Stimulated activated naive B cell treated with anti-CD40 and anti-IgM and Interleukin-4, amounts not matched to agents 10 μg/mL and 1 μg/mL and 100 μg/mL, for 72 hours (primary cell): ENCODE data around the gene ASXL1.

Experiments
- ATAC-seq, 2 donors: fragments of 150-1000 bp; cut with Tn5 transposase; replicated peaks; 2 replicates each; pipeline ENCODE4 v1.10.0; 2021; ENCODE audit warnings: moderate library complexity in 1 of 2
- DNase-seq: peaks from one replicate; pipeline ENCODE4 v3.0.0; 2021
- H3K27ac Mint-ChIP-seq: one replicate; pipeline ENCODE4 v1.8.0; 2022; ENCODE audit warnings: mild to moderate bottlenecking, mixed read lengths
- H3K27me3 Mint-ChIP-seq, 2 donors: one replicate each; pipeline ENCODE4 v1.8.0; 2022; ENCODE audit warnings: mixed read lengths in 2 of 2
- H3K36me3 Mint-ChIP-seq, 2 donors: one replicate each; pipeline ENCODE4 v1.8.0; 2022; ENCODE audit warnings: mixed read lengths in 2 of 2, mild to moderate bottlenecking in 1 of 2
- H3K4me1 Mint-ChIP-seq, 2 donors: one replicate each; pipeline ENCODE4 v1.8.0; 2022; ENCODE audit warnings: mixed read lengths in 2 of 2, mild to moderate bottlenecking in 1 of 2
- H3K4me3 Mint-ChIP-seq, 2 donors: one replicate each; pipeline ENCODE4 v1.8.0; 2022; ENCODE audit warnings: mild to moderate bottlenecking in 2 of 2, mixed read lengths in 2 of 2, moderate library complexity in 1 of 2
- H3K9me3 Mint-ChIP-seq, 2 donors: one replicate each; pipeline ENCODE4 v1.8.0; 2022; ENCODE audit warnings: mixed read lengths in 2 of 2, mild to moderate bottlenecking in 1 of 2

The ASXL1 gene

DNA sequence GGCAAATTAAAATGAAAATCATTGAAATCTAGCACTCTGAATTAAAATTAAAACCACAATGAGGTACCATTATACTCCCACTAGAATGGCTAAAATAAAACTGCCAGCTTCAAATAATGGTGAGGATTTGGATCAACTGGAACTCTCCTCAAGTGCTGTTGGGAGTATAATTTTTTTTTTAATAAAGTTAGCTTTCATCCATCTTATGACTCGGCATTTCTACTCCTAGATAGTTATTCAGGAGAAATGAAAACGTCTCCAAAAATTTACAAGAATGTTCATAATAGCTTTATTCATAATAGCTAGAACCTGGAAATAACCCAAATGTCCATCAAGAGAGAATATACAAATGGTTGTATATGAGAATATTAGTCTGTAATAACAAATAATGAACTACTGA is 63.2 kb downstream of the ASXL1 start:
- no peak overlapping the region for H3K27ac Mint-ChIP-seq
- H3K4me3 Mint-ChIP-seq = no peak overlapping the region
- DNase-seq (no peak), ATAC-seq (no peak)
- peaks cover 5 to 7% of the 10 kb centered on the region in 2 donors for H3K4me1 Mint-ChIP-seq
- peaks cover 17 to 29% of the 10 kb centered on the region in 2 donors for H3K36me3 Mint-ChIP-seq
- H3K27me3 Mint-ChIP-seq = no peaks in the 10 kb centered on the region
- no peaks in the 10 kb centered on the region for H3K9me3 Mint-ChIP-seq

DNA sequence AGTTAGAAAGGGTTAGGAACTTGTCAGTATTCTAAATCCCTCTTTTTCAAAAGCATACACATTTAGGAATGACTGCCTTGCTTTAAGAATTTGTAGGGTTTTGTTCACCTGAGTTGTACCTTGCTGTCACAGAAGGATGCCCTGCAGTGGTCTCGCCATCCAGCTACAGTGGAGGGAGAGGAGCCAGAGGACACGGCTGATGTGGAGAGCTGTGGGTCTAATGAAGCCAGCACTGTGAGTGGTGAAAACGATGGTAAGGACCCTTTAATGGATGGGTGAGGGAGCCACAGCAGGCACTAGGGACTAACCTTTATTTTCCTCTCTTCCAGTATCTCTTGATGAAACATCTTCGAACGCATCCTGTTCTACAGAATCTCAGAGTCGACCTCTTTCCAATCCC is 69.9 kb downstream of the ASXL1 start:
- peaks cover 0 to 5% of the 10 kb centered on the region in 2 donors for H3K4me1 Mint-ChIP-seq
- peaks cover 35 to 64% of the 10 kb centered on the region in 2 donors for H3K36me3 Mint-ChIP-seq

DNA sequence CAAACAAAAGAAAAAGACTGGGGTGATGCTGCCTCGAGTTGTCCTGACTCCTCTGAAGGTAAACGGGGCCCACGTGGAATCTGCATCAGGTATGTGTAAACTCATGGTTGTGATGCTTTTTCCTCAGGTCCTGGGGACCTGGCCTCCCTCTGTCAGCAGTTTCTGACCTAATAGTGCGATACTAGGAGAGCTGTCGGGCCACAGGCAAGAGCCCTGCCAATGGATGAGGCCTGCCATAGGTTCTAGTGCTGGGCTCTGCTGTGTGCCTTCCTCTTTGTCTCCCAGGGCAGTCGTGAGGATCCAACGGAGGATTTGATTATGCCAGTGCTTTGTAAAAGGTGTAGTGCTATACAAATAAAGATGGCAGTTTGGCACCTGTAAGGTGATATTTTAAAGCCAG is 71.2 kb downstream of the ASXL1 start:
- no peak for DNase-seq
- no peaks in the 10 kb centered on the region for H3K9me3 Mint-ChIP-seq
- no peaks in the 10 kb centered on the region for H3K27me3 Mint-ChIP-seq
- peaks cover 0 to 5% of the 10 kb centered on the region in 2 donors for H3K4me1 Mint-ChIP-seq
- H3K4me3 Mint-ChIP-seq = no peak overlapping the region
- peaks cover 43 to 75% of the 10 kb centered on the region in 2 donors for H3K36me3 Mint-ChIP-seq
- H3K27ac Mint-ChIP-seq = peak overlapping the region; percentile 80
- ATAC-seq = no peak

More for the DNA sequence above, 69.9 kb downstream of the ASXL1 start:
- H3K9me3 Mint-ChIP-seq = no peaks in the 10 kb centered on the region
- H3K4me3 Mint-ChIP-seq = no peak overlapping the region
- no peaks in the 10 kb centered on the region for H3K27me3 Mint-ChIP-seq
- ATAC-seq (no peak), DNase-seq (no peak)
- H3K27ac Mint-ChIP-seq = no peak overlapping the region

DNA sequence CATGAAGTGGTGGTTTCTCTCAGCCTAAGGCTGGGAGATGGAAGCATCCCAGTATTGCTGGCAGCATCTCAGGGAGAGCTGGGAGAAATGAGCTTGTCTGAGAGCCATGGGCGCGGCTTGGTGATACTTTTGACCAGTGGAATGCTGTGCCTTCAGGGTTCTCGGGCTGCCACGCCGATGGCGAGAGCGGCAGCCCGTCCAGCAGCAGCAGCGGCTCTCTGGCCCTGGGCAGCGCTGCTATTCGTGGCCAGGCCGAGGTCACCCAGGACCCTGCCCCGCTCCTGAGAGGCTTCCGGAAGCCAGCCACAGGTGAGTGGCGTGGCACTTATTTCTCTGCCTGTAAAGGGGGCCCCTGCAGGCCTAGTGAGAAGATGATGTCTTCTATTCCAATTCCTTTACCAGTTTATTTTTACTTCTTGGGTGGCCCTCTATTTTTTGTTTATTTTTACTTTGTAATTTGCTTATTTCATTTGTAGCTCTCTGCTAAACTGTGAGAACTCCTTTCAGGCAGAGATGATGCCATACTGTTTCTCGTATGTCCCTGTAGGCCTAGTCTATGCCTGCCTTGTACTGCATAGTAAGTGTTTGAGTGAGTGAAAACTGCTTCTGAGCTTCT is 71.7 kb downstream of the ASXL1 start:
- Mint-ChIP-seq H3K36me3 (peaks cover 46 to 74% of the 10 kb centered on the region in 2 donors), H3K4me1 (peaks cover 0 to 5% of the 10 kb centered on the region in 2 donors), H3K9me3 (no peaks in the 10 kb centered on the region), H3K4me3 (no peak overlapping the region), H3K27me3 (no peaks in the 10 kb centered on the region), H3K27ac (peak overlapping the region; percentile 80)
- DNase-seq (no peak), ATAC-seq (no peak)

DNA sequence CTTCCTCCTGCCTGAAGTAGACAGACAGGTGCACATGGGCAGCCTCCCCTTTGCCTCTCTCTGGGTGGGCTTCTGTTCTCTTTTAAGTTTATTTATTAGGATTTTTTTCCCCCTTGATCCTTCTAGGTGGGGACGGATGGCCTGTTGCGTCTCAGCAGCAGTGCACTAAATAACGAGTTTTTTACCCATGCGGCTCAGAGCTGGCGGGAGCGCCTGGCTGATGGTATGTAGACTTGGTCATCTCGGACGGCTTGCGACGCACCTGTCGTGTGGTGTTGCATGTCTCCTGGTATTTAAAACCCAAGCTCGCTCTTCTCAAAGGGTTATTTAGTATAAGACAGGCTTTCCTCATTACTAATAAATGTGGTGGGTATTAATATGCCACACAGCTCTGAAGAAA is 73.3 kb downstream of the ASXL1 start:
- Mint-ChIP-seq H3K27me3 (no peaks in the 10 kb centered on the region), H3K4me3 (no peak overlapping the region), H3K4me1 (peaks cover 0 to 3% of the 10 kb centered on the region in 2 donors), H3K9me3 (no peaks in the 10 kb centered on the region), H3K27ac (peak overlapping the region; percentile 3), H3K36me3 (peaks cover 44 to 72% of the 10 kb centered on the region in 2 donors)
- ATAC-seq (no peak), DNase-seq (no peak)

DNA sequence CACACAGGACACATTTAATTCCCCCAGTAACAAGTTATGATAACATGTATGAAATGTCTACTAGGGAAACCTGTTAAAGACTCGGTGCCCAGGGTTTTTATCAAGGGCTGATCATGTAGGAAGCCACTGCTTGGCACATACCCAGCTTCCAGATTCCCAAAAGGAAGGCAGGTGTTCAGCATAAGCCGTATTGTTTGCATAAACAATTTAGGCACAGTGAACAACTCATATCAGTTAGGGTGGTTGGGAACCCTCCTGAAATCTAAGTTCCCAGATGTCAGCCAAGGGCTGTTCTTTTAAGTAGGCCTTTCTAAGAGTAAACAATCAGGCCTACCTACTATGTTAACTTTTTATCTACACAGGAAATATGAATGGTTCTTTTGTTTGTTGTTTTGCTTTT is 74.1 kb downstream of the ASXL1 start:
- no peak overlapping the region for H3K27ac Mint-ChIP-seq
- peaks cover 46 to 72% of the 10 kb centered on the region in 2 donors for H3K36me3 Mint-ChIP-seq
- H3K4me3 Mint-ChIP-seq = no peak overlapping the region

DNA sequence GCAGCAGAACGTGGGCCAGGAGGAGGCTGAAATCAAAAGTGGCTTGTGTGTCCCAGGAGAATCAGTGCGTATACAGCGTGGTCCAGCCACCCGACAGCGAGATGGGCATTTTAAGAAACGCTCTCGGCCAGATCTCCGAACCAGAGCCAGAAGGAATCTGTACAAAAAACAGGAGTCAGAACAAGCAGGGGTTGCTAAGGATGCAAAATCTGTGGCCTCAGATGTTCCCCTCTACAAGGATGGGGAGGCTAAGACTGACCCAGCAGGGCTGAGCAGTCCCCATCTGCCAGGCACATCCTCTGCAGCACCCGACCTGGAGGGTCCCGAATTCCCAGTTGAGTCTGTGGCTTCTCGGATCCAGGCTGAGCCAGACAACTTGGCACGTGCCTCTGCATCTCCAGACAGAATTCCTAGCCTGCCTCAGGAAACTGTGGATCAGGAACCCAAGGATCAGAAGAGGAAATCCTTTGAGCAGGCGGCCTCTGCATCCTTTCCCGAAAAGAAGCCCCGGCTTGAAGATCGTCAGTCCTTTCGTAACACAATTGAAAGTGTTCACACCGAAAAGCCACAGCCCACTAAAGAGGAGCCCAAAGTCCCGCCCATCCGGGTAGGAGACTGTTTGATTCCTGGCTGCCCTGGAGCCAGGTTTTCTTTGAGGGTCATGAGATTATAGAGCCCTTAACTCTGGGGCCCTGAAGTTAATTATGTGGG is 75.3 kb downstream of the ASXL1 start:
- ATAC-seq (no peak), DNase-seq (no peak)
- no peaks in the 10 kb centered on the region for H3K27me3 Mint-ChIP-seq
- no peak overlapping the region for H3K27ac Mint-ChIP-seq
- no peak overlapping the region for H3K4me3 Mint-ChIP-seq
- H3K9me3 Mint-ChIP-seq = no peaks in the 10 kb centered on the region
- H3K36me3 Mint-ChIP-seq = peaks cover 46 to 69% of the 10 kb centered on the region in 2 donors
- H3K4me1 Mint-ChIP-seq = peaks cover 4 to 14% of the 10 kb centered on the region in 2 donors

More for the DNA sequence above, 74.1 kb downstream of the ASXL1 start:
- Mint-ChIP-seq H3K27me3 (no peaks in the 10 kb centered on the region), H3K4me1 (peaks cover under 1 to 5% of the 10 kb centered on the region in 2 donors), H3K9me3 (no peaks in the 10 kb centered on the region)
- ATAC-seq (no peak), DNase-seq (no peak)

DNA sequence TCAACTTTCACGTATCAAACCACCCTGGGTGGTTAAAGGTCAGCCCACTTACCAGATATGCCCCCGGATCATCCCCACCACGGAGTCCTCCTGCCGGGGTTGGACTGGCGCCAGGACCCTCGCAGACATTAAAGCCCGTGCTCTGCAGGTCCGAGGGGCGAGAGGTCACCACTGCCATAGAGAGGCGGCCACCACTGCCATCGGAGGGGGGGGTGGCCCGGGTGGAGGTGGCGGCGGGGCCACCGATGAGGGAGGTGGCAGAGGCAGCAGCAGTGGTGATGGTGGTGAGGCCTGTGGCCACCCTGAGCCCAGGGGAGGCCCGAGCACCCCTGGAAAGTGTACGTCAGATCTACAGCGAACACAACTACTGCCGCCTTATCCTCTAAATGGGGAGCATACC is 76.3 kb downstream of the ASXL1 start:
- DNase-seq = no peak
- Mint-ChIP-seq H3K9me3 (no peaks in the 10 kb centered on the region), H3K27ac (no peak overlapping the region), H3K27me3 (no peaks in the 10 kb centered on the region), H3K36me3 (peaks cover 49 to 69% of the 10 kb centered on the region in 2 donors), H3K4me3 (no peak overlapping the region), H3K4me1 (peaks cover 13 to 23% of the 10 kb centered on the region in 2 donors)
- no peak for ATAC-seq

DNA sequence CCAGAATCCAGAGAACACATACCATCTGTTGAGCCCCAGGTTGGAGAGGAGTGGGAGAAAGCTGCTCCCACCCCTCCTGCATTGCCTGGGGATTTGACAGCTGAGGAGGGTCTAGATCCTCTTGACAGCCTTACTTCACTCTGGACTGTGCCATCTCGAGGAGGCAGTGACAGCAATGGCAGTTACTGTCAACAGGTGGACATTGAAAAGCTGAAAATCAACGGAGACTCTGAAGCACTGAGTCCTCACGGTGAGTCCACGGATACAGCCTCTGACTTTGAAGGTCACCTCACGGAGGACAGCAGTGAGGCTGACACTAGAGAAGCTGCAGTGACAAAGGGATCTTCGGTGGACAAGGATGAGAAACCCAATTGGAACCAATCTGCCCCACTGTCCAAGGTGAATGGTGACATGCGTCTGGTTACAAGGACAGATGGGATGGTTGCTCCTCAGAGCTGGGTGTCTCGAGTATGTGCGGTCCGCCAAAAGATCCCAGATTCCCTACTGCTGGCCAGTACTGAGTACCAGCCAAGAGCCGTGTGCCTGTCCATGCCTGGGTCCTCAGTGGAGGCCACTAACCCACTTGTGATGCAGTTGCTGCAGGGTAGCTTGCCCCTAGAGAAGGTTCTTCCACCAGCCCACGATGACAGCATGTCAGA is 77.4 kb downstream of the ASXL1 start:
- Mint-ChIP-seq H3K27me3 (no peaks in the 10 kb centered on the region), H3K4me3 (no peak overlapping the region), H3K9me3 (no peaks in the 10 kb centered on the region), H3K27ac (no peak overlapping the region), H3K4me1 (peaks cover 20 to 35% of the 10 kb centered on the region in 2 donors), H3K36me3 (peaks cover 49 to 71% of the 10 kb centered on the region in 2 donors)
- DNase-seq = no peak
- no peak for ATAC-seq

DNA sequence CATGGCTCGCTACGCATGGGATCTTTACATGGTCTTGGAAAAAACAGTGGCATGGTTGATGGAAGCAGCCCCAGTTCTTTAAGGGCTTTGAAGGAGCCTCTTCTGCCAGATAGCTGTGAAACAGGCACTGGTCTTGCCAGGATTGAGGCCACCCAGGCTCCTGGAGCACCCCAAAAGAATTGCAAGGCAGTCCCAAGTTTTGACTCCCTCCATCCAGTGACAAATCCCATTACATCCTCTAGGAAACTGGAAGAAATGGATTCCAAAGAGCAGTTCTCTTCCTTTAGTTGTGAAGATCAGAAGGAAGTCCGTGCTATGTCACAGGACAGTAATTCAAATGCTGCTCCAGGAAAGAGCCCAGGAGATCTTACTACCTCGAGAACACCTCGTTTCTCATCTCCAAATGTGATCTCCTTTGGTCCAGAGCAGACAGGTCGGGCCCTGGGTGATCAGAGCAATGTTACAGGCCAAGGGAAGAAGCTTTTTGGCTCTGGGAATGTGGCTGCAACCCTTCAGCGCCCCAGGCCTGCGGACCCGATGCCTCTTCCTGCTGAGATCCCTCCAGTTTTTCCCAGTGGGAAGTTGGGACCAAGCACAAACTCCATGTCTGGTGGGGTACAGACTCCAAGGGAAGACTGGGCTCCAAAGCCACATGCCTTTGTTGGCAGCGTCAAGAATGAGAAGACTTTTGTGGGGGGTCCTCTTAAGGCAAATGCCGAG is 78.2 kb downstream of the ASXL1 start:
- Mint-ChIP-seq H3K27ac (peak overlapping the region; percentile 79), H3K4me1 (peaks cover 25 to 42% of the 10 kb centered on the region in 2 donors)

DNA sequence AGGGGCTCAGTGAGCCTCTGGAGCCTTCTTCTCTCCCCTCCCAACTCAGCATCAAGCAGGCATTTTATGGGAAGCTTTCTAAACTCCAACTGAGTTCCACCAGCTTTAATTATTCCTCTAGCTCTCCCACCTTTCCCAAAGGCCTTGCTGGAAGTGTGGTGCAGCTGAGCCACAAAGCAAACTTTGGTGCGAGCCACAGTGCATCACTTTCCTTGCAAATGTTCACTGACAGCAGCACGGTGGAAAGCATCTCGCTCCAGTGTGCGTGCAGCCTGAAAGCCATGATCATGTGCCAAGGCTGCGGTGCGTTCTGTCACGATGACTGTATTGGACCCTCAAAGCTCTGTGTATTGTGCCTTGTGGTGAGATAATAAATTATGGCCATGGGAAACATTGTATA is 78.8 kb downstream of the ASXL1 start:
- no peak overlapping the region for H3K4me3 Mint-ChIP-seq
- peaks cover 27 to 46% of the 10 kb centered on the region in 2 donors for H3K4me1 Mint-ChIP-seq
- peaks cover 41 to 70% of the 10 kb centered on the region in 2 donors for H3K36me3 Mint-ChIP-seq
- ATAC-seq (no peak), DNase-seq (no peak)
- H3K9me3 Mint-ChIP-seq = no peaks in the 10 kb centered on the region
- no peak overlapping the region for H3K27ac Mint-ChIP-seq
- no peaks in the 10 kb centered on the region for H3K27me3 Mint-ChIP-seq

More for the DNA sequence above, 78.2 kb downstream of the ASXL1 start:
- H3K36me3 Mint-ChIP-seq = peaks cover 48 to 75% of the 10 kb centered on the region in 2 donors
- DNase-seq (no peak), ATAC-seq (no peak)
- H3K9me3 Mint-ChIP-seq = no peaks in the 10 kb centered on the region
- H3K27me3 Mint-ChIP-seq = no peaks in the 10 kb centered on the region
- H3K4me3 Mint-ChIP-seq = no peak overlapping the region

DNA sequence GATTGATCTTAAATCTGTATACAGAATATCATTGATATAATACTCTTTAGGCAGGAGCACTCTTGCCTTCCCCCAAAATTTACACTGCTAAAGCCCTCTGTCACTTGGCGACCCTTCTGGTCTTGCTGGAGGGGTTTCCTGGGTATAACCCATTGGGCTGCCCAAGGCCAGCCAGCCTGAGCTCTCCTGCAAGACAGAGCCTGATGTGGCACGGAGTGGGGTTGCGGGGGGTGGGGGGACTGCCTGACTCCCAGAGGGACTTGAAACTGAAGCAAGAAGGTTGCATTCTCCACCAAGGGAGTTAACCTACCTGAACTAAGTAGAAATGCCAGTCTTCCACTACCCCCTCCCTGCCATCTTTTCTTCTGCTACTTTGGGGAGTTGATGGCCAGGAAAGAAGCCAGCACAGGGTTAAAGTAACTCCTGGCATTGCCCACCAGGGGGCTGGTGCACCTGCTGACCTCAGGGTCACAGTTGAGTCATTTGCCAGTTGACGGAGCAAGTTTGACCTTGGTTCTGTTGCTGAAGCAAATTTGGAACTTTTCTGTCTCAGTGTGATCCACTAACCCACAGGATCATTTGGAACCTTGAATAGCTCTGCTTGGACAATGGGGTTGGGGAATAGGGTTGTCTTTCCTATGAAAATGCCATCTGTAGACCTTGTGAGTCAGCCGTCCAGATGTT is 79.4 kb downstream of the ASXL1 start:
- no peaks in the 10 kb centered on the region for H3K9me3 Mint-ChIP-seq
- H3K36me3 Mint-ChIP-seq = peaks cover 39 to 70% of the 10 kb centered on the region in 2 donors
- ATAC-seq (no peak), DNase-seq (no peak)
- no peak overlapping the region for H3K4me3 Mint-ChIP-seq
- H3K27me3 Mint-ChIP-seq = no peaks in the 10 kb centered on the region
- H3K4me1 Mint-ChIP-seq = peaks cover 30 to 49% of the 10 kb centered on the region in 2 donors
- peak overlapping the region; percentile 69 for H3K27ac Mint-ChIP-seq

DNA sequence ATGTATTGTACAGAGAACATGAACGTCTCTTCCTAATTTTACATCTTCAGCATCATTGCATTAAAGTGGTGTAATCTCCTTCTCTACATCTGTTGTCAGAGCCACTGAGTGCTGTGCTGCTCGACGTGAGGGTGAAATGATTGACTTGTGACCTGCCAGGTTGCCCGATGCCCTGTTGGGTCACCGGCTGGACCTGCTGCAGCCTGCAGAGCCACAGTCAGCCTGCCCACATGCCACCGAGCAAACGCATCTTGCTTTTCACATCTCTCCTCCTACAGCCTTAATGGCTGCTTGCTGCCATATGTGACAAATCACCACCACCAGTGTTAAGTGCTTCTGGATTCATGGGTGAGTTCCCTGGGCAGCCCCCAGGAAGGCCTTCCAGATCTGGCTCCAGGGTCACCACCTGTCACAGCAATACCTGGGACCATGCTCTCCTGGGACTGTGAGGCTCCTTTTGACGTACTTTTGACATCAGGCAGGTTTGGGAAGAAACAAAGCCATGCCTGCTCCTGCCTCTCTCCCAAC is 80.3 kb downstream of the ASXL1 start:
- Mint-ChIP-seq H3K4me1 (peaks cover 36 to 57% of the 10 kb centered on the region in 2 donors), H3K36me3 (peaks cover 32 to 67% of the 10 kb centered on the region in 2 donors), H3K27ac (peak overlapping the region; percentile 88), H3K9me3 (no peaks in the 10 kb centered on the region), H3K4me3 (peak overlapping the region in 1 of 2 donors; percentile 43), H3K27me3 (no peaks in the 10 kb centered on the region)
- ATAC-seq (no peak), DNase-seq (no peak)
